ENCODE results near the gene ANKS6. TPM values are rescaled to one million over a fixed set of nuclear protein-coding genes. Genes with fewer than 3 reads are reported as not detected.
"Not testable (repeated sequence)": the region's sequence is repeated elsewhere in the genome, so short reads cannot be mapped to it uniquely, and the experiment has no call there.

Gene ANKS6
- total RNA-seq, 4 donors from 2014 or later: 11.0 to 21.7 (median 15.3) TPM

DNA sequence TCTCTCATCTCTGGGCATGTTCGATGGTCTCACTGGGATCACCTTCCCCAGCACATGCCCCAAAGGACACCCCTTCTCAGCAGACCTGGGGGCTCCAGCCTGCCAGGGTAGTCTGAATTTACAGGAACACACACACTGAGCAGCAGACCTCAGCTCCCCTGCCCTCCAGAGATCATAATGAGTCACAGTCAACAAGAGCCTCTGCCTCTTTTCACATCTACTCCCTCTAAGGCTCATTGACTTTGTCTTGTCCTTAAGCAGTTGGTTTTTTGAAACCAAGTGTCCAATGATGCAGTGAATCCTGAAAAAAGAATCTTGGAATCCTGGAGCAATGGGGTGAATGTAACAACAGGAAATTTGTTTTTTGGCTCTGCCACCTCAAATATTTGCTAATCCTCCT, 108.4 kb downstream of the ANKS6 start:
- no peaks in the 10 kb centered on the region for H3K36me3 ChIP-seq
- no peaks in the 10 kb centered on the region for H3K9me3 ChIP-seq
- H3K4me1 ChIP-seq: no peaks in the 10 kb centered on the region
- 100% methylated on average over 1 of the region's 1 CpG; no CpG with 5 or more reads in 1 of the 2 donors for WGBS, 2 donors
- no peak overlapping the region for H3K27ac ChIP-seq
- no peaks in the 10 kb centered on the region for H3K27me3 ChIP-seq
- TF ChIP-seq POLR2A (IDR thresholded peaks at IDR 0.05): no peak
- TF ChIP-seq, protein P1, sequence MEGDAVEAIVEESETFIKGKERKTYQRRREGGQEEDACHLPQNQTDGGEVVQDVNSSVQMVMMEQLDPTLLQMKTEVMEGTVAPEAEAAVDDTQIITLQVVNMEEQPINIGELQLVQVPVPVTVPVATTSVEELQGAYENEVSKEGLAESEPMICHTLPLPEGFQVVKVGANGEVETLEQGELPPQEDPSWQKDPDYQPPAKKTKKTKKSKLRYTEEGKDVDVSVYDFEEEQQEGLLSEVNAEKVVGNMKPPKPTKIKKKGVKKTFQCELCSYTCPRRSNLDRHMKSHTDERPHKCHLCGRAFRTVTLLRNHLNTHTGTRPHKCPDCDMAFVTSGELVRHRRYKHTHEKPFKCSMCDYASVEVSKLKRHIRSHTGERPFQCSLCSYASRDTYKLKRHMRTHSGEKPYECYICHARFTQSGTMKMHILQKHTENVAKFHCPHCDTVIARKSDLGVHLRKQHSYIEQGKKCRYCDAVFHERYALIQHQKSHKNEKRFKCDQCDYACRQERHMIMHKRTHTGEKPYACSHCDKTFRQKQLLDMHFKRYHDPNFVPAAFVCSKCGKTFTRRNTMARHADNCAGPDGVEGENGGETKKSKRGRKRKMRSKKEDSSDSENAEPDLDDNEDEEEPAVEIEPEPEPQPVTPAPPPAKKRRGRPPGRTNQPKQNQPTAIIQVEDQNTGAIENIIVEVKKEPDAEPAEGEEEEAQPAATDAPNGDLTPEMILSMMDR (IDR thresholded peaks at IDR 0.05): no peak
- no peak overlapping the region for H3K4me3 ChIP-seq
- intact Hi-C loops (cut with DNase I): no loop called here
- DNase-seq: no peak

DNA sequence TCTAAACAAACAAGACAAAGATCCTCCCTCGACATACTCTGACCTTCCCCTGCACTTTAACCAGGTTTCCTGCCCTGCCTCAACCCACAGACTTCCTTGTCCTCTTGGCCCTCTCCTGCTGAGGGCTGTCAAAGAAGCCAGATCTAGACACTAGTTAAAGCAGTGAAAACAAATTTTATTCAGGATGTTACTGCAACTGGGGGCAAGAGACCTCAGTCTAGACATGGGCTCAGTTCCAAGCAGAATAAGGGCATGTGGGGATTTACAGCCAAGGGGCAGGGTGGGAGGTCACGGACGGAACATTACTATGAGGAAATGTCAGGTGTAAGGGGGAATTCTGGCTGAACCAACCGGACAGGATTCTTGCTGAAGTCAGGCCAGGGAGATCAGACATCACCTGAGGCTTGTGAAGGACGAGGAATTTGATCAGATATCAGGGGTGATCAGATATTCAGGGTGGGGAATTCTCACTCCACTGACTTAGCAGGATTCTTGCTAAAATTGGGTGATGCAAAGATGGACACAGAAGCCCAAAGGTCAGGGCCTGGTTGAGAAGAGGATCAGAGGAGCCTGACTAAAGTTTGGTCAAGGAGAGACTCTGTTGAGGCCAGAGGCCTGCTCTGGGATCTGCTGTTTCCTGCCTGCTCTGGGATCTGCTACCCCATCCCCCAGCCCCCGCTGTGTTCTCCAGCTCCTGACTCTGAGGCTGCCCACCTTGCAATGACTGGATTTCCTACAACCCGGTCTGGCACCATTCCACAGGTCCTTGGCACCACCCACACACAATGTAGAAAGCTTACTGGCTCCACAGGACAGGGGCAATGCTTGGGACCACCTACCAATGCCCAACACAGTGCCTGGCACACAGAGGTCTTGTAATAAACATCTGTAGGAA, 109.1 kb downstream of the ANKS6 start:
- no peak overlapping the region for H3K27ac ChIP-seq
- H3K9me3 ChIP-seq: no peaks in the 10 kb centered on the region
- intact Hi-C loops (cut with DNase I): no loop called here
- H3K27me3 ChIP-seq: no peaks in the 10 kb centered on the region
- H3K4me1 ChIP-seq: no peaks in the 10 kb centered on the region
- H3K4me3 ChIP-seq: no peak overlapping the region
- H3K36me3 ChIP-seq: no peaks in the 10 kb centered on the region
- WGBS, 2 donors: 46 to 47% methylated on average over 5 to 6 of the region's 7 CpGs
- no peak for DNase-seq
- no peak for TF ChIP-seq POLR2A (IDR thresholded peaks at IDR 0.05)
- TF ChIP-seq, protein P1 (IDR thresholded peaks at IDR 0.05): no peak

DNA sequence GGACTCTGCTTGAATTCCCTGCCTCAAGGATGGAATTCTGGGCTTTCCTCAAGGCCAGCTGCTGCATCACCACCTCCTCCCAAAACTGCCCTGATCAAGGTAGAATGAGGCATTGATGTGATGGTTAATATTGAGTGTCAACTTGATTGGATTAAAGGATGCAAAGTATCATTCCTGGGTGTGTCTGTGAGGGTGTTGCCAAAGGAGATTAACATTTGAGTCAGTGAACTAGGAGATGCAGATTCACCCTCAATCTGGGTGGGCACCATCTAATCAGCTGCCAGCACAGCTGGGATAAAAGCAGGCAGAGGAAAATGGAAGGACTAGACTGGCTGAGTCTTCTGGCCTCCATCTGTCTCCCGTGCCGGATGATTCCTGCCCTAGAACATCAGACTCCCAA, 111.5 kb downstream of the ANKS6 start:
- H3K27me3 ChIP-seq; H3K4me3 ChIP-seq; H3K36me3 ChIP-seq; H3K27ac ChIP-seq; intact Hi-C loops (cut with DNase I); DNase-seq; H3K4me1 ChIP-seq; H3K9me3 ChIP-seq: not testable (repeated sequence)
- 76 to 100% methylated on average over 2 of the region's 2 CpGs for WGBS, 2 donors

Other genes with a start within 250 kb of the ANKS6 start
- gene GABBR2, start 87.6 kb downstream of the ANKS6 start, total RNA-seq: not detected
- gene GALNT12, start 11.1 kb upstream of the ANKS6 start, total RNA-seq: 10 to 100 TPM; 17.5 to 25.9 (median 21.1) TPM
- 10 to 100 TPM in 2 of 4 donors, 1 to 10 TPM in 2; 3.4 to 33.2 (median 9.7) TPM for gene COL15A1, start 147.4 kb upstream of the ANKS6 start, total RNA-seq

All from esophagus squamous epithelium (tissue), 5 donors.